ENCODE results near the gene EYS.
"Not testable (repeated sequence)": the region's sequence is repeated elsewhere in the genome, so short reads cannot be mapped to it uniquely, and the experiment has no call there.

The EYS gene

GRCh38 chr6:64497634-64498033 is 1209.4 kb downstream of the EYS start:
- no peak for DNase-seq (ENCODE audit: low read depth in 2 of 3, low spot score in 2 of 3)

GRCh38 chr6:64489763-64490162 is 1217.3 kb downstream of the EYS start:
- DNase-seq (ENCODE audit: low read depth in 2 of 3, low spot score in 2 of 3): no peak

GRCh38 chr6:64486578-64487351 is 1220.3 kb downstream of the EYS start:
- DNase-seq (ENCODE audit: low read depth in 2 of 3, low spot score in 2 of 3): no peak

GRCh38 chr6:64483956-64484499 is 1223.0 kb downstream of the EYS start:
- no peak for DNase-seq (ENCODE audit: low read depth in 2 of 3, low spot score in 2 of 3)

GRCh38 chr6:64482631-64483030 is 1224.4 kb downstream of the EYS start:
- DNase-seq (ENCODE audit: low read depth in 2 of 3, low spot score in 2 of 3): no peak

- no peak for DNase-seq (ENCODE audit: low read depth in 2 of 3, low spot score in 2 of 3)
Measured at GRCh38 chr6:64479134-64479533, 1227.9 kb downstream of the EYS start.

GRCh38 chr6:64477391-64477790 is 1229.6 kb downstream of the EYS start:
- DNase-seq (ENCODE audit: low read depth in 2 of 3, low spot score in 2 of 3): no peak

- no peak for DNase-seq (ENCODE audit: low read depth in 2 of 3, low spot score in 2 of 3)
Measured at GRCh38 chr6:64476935-64477334, 1230.1 kb downstream of the EYS start.

GRCh38 chr6:64469405-64469804 is 1237.6 kb downstream of the EYS start:
- not testable (repeated sequence) for DNase-seq (ENCODE audit: low read depth in 2 of 3, low spot score in 2 of 3)

GRCh38 chr6:64467656-64468055 is 1239.4 kb downstream of the EYS start:
- no peak for DNase-seq (ENCODE audit: low read depth in 2 of 3, low spot score in 2 of 3)

- DNase-seq (ENCODE audit: low read depth in 2 of 3, low spot score in 2 of 3): no peak
Measured at GRCh38 chr6:64459411-64459944, 1247.5 kb downstream of the EYS start.

GRCh38 chr6:64448101-64448500 is 1258.9 kb downstream of the EYS start:
- not testable (repeated sequence) for DNase-seq (ENCODE audit: low read depth in 2 of 3, low spot score in 2 of 3)

GRCh38 chr6:64445038-64445437 is 1262.0 kb downstream of the EYS start:
- DNase-seq (ENCODE audit: low read depth in 2 of 3, low spot score in 2 of 3): no peak

GRCh38 chr6:64439274-64439673 is 1267.8 kb downstream of the EYS start:
- no peak for DNase-seq (ENCODE audit: low read depth in 2 of 3, low spot score in 2 of 3)

- DNase-seq (ENCODE audit: low read depth in 2 of 3, low spot score in 2 of 3): no peak
Measured at GRCh38 chr6:64437996-64438395, 1269.0 kb downstream of the EYS start.

GRCh38 chr6:64429926-64430325 is 1277.1 kb downstream of the EYS start:
- DNase-seq (ENCODE audit: low read depth in 2 of 3, low spot score in 2 of 3): no peak

GRCh38 chr6:64428186-64428585 is 1278.8 kb downstream of the EYS start:
- no peak for DNase-seq (ENCODE audit: low read depth in 2 of 3, low spot score in 2 of 3)

GRCh38 chr6:64415926-64416325 is 1291.1 kb downstream of the EYS start:
- DNase-seq (ENCODE audit: low read depth in 2 of 3, low spot score in 2 of 3): no peak

- no peak for DNase-seq (ENCODE audit: low read depth in 2 of 3, low spot score in 2 of 3)
Measured at GRCh38 chr6:64411226-64411625, 1295.8 kb downstream of the EYS start.

- no peak for DNase-seq (ENCODE audit: low read depth in 2 of 3, low spot score in 2 of 3)
Measured at GRCh38 chr6:64409948-64410347, 1297.1 kb downstream of the EYS start.

GRCh38 chr6:64404396-64404795 is 1302.6 kb downstream of the EYS start:
- DNase-seq (ENCODE audit: low read depth in 2 of 3, low spot score in 2 of 3): no peak

- no peak for DNase-seq (ENCODE audit: low read depth in 2 of 3, low spot score in 2 of 3)
Measured at GRCh38 chr6:64383277-64383676, 1323.7 kb downstream of the EYS start.

- no peak for DNase-seq (ENCODE audit: low read depth in 2 of 3, low spot score in 2 of 3)
Measured at GRCh38 chr6:64376394-64376793, 1330.6 kb downstream of the EYS start.

Data from activated CD8-positive, alpha-beta memory T cell treated with anti-CD3 and anti-CD28 coated beads for 48 hours (primary cell).